GM11168 (cell line): Measurements from ENCODE around the gene RYR2.

Source experiments
- in situ Hi-C: fragments of 300-500 bp; cut with MboI; formaldehyde crosslinking; loops from one replicate; pipeline ENCODE4 v1.12.0; 2022; ENCODE audit warnings: low sequenced_read_pairs; ENCODE audit not compliant: unreplicated experiment

RYR2 gene

DNA sequence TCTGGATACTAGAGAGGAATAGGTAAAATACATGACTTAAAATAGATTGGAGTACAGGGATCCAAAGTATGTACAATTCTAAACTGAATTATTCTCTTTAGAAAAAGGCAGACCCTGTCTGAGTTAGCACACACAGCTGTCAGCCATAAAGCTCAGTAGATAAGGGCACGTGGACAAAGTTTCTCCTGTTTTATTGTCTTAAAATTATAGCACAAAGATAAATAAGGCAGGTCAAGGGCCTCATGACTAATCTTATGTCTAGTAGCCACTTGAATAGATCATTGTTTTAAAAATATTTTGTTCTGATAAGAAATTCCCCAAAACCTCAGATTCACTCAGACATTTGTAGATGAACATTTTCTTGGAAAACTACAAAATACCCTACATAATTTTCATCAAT, 643.6 kb downstream of the RYR2 start:
- in situ Hi-C loops: no loop called here

DNA sequence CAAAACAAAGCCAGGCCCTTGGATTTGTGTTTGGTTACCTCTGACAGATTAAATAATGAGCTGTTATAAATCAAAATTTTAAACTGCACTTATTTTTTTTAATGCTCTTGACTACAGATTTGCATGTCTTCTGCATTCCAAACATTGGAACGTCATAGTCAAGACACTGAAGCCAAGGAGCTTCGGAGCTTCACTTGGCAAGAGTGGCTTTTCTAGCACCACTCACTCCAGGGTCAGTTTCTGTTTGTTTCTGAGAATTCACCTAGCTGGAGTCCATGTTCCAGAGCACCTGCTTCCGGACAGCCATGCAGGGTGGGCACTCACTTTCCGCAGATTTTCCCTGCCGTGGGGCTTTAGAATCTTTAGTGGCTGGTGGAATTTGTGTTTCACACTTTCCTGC, 645.8 kb downstream of the RYR2 start:
- in situ Hi-C loops: no loop called here

DNA sequence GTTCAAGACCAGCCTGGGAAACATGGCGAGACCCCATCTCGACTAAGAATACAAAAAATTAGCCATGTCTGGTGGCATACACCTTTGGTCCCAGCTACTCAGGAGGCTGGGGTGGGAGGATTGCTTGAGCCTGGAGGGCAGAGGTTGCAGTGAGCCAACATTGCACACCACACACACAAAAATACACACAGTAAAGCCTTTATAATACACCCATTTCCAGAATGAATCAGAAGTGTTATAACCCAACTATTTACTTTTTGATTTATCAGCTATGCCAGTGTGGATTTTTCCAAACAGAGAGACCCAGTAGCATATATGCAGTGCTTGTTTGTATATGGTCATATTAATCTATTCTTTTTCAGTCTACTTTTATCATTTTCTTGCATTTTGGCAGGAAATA, 648.7 kb downstream of the RYR2 start:
- in situ Hi-C loops: no loop called here

DNA sequence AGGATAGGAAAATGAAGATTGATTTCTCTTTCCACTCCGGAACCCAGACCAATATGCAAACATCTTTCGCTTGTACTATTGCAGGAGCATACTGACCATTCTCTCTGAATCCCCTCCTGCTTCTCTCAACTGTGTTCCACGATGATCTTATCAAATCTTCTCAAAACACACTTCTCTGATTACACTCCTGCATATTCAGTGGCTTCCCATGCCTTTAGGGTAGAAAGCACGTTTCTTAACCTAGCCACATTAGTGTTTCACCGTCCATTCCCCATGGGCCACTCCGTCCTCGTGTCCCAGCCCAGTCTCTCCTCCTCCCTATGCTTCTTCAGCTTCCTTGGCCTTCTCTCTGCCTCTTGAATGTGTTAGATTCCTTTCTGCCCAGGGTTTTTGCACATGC, 650.3 kb downstream of the RYR2 start:
- in situ Hi-C loops: no loop called here

DNA sequence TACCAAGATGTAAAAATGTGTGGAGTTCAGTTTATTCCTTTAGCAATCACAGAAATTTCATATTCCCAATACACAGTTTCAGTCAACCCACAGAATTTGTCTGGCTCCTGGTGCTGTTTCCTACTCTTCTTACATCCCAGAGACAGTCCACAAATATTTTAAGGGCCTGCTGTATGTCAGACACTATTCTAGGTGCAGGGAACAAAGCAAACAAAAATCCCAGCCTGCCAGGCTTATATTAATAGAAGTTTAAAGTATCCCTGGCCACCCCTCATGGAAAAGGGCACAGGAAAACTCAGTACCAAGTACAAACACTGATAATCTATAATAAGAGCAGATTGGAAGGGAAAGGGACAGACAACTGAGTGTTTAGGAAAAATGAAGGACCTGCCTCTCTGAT, 653.9 kb downstream of the RYR2 start:
- in situ Hi-C loops: no loop called here

DNA sequence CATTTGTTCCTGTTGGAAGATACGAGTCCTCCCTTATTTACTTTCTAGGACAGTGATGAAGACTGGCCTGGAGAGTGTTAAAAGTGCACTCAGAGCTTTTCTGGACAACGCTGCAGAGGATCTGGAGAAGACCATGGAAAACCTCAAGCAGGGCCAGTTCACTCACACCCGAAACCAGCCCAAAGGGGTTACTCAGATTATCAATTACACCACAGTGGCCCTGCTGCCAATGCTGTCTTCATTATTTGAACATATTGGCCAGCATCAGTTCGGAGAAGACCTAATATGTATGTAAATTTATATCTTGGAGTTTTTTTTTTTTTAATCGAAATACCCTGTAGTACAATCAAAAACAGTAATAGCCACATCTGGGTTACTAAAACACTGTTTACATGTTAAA, 658.2 kb downstream of the RYR2 start:
- in situ Hi-C loops: no loop called here

DNA sequence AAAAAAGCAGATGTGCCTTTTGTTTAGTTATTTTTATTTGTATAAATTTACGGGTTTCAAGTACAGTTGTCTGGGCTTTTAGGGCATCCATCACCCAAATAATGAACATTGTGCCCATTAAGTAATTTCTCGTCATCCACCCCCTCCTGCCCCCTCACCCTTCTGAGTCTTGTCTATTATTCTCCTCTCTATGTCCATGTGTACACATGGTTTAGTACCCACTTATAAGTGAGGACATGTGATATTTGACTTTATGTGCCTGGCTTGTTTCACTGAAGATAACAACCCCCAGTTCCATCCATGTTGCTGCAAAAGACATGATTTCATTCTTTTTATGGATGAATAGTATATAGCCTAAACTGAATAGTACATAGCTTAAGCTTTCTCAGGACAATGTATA, 659.5 kb downstream of the RYR2 start:
- in situ Hi-C loops: no loop called here

DNA sequence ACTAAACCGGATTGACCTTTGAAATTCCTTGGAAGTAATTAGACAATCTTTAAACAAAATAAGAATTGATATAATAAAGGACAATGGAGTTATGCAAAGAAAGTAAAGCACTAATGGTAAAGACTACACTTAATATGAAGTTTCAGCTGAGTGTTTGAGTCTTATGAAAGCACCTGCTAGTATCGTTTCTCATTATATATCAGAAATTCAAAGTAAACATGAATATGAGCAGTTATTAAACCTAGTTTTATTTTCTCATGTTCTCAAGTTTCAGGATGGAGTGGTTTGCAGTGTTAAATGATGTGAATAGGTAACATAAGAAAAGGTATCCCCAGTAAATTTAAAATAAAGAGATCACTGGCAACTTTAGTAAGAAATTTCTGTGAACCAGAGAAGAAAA, 660.2 kb downstream of the RYR2 start:
- in situ Hi-C loops: no loop called here

DNA sequence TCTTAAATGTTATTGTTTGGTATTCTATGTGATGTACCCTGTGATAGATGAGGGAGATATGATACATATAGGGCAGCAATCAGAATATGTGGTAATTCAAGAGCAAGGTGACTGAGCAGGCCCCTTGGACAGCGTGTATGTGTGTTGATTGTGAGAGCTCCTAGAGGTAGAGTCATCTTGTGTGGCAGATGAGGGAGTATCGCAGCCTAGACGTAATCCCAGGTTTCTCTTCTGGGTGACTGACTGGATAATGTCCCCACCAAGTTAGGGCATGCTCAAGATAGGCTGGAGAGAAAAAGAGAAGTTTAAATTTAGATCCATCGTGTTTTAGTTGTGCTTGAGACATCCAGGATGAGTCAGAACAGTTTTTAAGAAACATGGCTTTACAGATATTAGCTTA, 663.5 kb downstream of the RYR2 start:
- in situ Hi-C loops: no loop called here

DNA sequence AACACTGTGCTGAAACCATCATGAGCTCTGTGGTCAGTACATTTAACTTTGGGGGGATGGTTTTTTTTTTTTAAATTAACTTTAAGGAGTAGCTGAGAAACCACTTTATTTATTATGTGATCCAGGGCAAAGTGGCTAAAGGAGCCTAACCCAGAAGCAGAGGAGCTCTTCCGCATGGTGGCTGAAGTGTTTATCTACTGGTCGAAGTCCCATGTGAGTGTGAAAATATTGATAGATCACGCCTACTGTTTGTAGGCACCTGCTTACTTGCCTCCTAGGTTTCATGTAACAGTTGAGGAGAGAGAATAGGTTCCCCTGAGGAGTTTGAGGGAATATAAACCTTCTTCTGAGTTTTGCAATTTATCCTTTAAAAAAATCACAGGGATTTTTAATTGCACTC, 667.4 kb downstream of the RYR2 start:
- in situ Hi-C loops: no loop called here

DNA sequence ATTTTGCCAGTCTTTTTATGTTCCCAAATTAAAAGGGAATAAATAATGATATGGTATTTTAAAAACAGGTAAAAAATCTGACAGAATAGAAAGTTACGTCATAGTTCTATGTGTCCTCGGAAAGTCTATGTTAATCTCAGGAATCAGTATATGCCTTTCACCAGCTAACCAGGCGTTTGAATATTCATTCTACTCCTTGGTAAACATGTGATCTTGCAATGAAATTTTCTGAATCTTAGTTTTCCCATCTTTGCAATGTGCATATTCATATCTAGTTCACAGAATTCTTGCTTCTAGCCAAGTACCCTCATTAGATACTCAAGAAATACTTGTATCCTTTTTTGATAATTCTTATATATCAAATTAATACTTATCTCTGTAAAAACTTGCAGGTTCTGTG, 669.3 kb downstream of the RYR2 start:
- in situ Hi-C loops: no loop called here

DNA sequence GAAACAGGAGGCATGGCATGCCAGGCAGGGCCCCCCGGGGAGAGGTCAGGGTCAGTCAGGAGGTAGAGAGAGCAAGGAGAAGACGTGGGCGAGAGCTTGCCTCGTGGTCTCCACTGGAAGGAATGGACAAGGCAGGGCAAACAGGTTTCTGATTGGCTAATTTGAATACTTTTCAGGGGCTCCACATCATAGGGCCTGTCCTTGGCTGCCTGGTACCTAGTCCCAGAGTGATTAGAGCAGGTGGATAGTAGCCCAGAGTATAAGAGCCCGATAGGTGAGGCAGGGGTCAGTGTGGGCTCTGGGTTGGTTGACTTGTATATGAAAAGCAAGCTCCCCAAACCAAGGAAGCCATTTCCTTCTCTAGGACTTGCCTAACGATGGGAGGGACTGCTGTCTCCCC, 670.1 kb downstream of the RYR2 start:
- in situ Hi-C loops: no loop called here

DNA sequence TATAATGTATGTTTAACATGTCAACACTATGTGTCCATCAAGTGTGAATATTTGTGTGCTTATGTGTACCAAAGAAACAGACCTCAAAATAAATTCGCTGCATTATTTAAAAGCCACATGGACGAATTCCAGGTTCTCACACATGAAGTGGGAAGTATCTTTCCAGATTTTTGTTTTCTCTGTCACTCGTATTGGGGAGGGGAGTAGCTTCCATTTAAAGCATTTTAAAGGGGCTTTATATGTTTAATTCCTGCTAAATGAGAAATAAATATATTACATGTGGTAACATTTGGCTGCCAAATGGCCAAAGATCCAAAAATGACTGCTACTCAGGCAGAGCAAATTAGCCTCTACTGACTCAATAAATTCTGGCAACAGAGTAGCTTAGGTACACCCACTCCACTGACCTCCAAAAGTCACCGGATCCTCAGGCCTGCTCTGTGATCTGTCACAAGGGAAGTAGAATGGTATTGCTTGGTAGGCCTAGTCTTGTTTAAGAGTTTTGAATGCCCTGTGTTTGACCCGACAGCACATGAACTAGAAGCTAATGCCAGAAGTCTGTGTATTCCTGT, 670.7 kb downstream of the RYR2 start:
- in situ Hi-C loops: no loop called here

DNA sequence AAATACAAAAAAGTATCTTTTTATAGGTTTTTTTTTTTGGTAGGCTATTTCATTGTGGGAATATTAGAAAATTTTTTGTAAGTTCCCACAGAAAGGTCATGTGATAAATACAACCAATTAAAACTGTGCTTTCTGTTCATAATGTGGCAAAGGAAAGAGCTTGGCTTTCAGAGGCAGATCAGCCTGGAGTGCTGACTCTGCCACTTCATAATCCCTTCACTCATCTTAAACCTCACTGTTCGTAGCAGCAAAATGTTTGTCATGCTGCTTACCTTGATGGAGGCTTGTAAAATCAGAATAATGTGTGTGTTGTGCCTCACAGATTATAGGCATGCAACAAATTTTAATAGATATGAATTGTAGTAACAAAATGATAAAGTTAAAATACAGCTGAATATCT, 671.9 kb downstream of the RYR2 start:
- in situ Hi-C loops: no loop called here

DNA sequence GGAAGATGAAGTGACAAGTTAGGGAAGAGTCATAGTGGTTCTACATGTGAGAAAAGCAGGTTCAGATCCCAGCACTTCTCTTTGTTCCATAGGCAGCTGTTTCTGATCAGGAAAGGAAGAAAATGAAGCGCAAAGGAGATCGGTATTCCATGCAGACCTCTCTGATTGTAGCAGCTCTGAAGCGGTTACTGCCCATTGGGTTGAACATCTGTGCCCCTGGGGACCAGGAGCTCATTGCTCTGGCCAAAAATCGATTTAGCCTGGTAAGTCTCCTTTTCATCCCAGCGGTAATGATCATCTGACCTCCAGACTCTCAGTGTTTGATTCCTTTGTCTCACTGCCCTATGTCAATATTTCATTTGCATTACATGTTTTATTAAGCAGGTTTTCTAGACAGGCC, 675.1 kb downstream of the RYR2 start:
- in situ Hi-C loops: no loop called here

DNA sequence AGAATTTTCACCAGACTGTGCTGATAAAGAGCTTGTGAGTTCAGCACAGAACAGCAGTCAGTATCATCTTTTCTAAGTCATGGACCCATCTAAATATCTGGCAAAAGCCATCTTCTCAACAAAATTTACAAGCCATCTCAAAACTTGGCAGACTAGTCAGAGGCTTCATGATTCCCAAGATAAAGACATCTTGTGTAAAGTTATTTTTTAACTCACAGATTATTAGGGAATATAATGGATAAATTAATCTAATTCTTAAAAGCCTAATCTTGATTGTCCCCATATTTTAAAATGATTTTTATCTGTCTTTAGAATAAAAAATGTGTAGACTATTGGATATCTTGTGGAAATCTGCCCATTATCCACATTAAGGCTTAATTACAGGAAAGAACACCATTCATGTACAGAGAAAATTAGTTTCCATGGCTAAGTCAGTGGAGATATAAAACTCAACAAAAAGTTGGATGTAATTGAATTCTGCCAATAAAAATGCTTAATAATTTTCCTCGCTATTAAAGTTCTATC, 688.9 kb downstream of the RYR2 start:
- in situ Hi-C loops: no loop called here

DNA sequence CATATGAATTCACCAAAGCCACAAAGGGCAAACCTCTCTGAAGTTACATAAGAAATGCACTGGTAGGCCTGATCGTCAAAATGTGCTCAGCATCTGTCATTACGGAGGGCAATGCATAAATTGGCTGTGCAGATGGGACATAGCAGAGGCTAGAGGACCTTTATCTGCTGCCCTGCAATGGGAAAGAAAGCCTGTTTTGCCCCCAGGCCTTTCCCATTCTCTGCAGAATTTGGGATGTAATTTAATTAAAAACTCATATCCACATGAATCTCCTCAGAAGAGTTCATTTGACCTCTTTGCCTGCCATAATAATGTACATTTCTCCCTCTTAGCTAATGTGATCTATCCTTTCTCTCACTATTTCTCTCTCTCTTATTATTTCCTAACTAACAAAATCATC, 690.7 kb downstream of the RYR2 start:
- in situ Hi-C loops: no loop called here

DNA sequence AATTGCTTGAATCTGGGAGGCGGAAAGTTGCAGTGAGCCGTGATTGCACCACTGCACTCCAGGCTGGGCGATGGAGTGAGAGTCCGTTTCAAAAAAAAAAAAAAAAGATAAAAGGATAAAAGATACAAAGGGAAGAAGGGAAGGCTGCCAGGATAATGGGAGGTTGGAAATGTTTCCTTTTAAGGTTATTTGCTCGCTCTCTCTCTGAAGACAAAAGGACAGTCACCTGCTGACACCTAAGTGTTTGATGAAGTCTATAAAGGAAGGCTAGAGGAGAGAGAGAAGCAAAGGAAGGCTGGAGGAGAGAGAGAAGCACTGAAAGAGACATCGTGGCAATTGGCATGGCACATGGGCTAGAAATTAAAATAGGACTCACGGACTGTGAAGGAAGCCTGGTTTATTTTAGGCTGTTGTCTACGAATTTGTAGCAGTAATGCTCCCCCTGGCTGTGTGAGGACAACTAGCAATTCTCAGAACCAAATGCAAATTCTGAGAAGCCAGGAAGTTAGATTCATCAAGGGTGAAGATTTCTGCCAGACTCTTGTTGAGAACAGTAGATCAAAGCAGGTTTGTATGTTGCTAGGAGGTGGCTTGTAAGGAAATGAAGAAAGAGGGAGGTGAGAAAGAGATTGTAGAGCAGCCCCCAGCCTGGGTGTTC, 694.5 kb downstream of the RYR2 start:
- in situ Hi-C loops: no loop called here

DNA sequence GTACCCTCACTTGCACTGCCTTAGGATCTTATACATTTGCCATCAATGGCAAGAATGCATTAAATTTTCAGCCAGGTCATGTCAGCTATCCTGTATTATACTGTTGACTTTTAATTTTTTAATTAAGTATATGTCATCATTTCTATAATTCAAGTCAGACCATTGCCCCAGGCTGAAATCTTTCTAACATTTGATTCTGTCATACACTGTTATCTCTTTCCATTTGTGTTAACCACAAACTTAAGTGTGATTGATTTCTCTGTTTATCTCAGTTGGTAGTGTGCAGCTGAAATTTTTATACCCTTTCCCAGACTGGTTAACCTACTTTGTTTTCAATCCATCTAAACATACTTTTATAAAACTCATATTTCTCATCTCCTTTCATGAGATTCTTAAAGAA, 695.5 kb downstream of the RYR2 start:
- in situ Hi-C loops: no loop called here

DNA sequence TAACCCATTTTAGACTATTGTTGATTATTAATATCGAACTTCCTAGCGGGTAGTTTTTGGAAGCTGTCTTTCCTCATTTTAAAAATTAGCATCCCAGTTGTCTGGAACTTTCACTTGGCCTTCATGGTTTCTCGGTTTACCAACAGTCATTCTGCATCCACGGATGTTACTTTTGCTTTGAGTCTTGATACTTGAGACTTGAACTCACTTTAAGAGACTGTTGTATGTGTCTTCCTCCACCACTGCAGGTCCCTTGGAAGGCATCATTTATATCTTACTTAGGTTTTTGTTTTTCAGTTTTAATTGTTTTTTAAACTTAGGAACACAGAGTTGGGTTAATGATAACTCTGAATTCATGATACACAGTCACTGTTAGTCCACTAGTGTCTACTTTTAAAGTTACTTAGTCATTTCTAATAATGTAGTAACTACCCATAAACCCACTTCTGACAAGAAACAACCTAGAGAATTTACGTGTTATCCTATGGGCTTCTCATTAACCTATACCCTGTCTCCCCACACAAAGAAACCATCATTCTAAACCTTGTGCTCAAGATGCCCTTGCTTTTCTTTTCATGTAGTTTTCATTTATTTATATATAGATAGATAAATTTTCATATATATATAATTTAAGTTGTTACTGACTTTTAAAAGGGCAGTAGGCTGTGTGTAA, 696.1 kb downstream of the RYR2 start:
- in situ Hi-C loops: no loop called here

DNA sequence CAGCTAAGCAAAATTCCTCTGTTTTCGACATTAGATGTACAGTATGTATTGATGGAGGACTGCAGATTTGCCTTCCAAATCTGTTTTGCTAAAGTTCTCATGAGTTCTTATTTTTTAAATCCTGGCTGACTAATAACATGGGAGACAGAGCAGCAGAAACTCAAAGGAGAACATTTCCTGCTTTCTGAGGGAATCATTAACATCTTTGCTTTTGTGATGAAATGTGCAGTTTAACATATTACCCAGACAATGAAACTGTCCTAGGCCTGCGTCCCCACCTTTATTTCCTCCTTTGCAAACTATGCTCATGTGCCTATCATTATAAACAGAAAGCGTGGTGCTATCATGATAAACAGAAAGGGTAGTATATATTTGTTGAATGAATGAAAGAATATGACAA, 698.9 kb downstream of the RYR2 start:
- in situ Hi-C loops: no loop called here

DNA sequence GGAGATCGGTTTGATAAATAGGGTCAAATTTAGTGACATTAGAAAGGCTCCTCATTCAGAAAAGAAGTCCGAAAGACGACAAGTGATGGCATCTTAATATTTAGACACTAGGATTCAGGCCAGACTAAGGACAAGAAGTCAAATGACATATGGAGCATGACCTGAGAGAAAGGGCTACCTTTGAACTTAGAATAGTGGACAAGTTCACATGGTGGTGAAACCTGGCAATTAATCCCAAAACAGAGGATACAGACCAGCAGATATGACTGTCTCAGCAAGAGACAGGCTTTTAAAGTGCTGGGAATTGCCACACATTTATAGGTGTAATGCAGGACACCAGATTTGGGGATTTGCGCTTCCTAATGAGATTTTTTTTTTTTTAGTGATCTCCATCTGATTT, 703.6 kb downstream of the RYR2 start:
- in situ Hi-C loops: no loop called here
